Neural progenitor cell (in vitro differentiated cells): ENCODE measurements around the gene POLR1H. TPM values are rescaled to one million over a fixed set of nuclear protein-coding genes. Genes with fewer than 3 reads are reported as not detected.

Source experiments
- DNase-seq: peaks from one replicate; pipeline ENCODE4 v3.0.0-alpha.2; 2016; ENCODE audit warnings: low spot score
- H2AFZ ChIP-seq: fragments of 200-600 bp; sonication (generic); replicated peaks from 2 replicates; pipeline ENCODE4 v1.6.1; 2016; ENCODE audit warnings: antibody characterized with exemption
- H3F3A ChIP-seq: fragments of 200-600 bp; sonication (generic); 2 replicates; pipeline ENCODE4 v1.6.1; 2016; ENCODE audit warnings: antibody characterized with exemption, low read depth
- H3K27ac ChIP-seq: fragments of 200-600 bp; sonication (generic); 2 replicates; pipeline ENCODE4 v1.5.1; 2016; ENCODE audit warnings: mild to moderate bottlenecking
- H3K27me3 ChIP-seq: fragments of 200-600 bp; sonication (generic); 2 replicates; pipeline ENCODE4 v1.6.1; 2016; ENCODE audit warnings: mild to moderate bottlenecking, moderate library complexity
- H3K36me3 ChIP-seq: fragments of 200-600 bp; sonication (generic); 2 replicates; pipeline ENCODE4 v1.5.1; 2016
- H3K4me1 ChIP-seq: fragments of 200-600 bp; sonication (generic); 2 replicates; pipeline ENCODE4 v1.6.1; 2016; ENCODE audit warnings: mixed run types
- H3K4me2 ChIP-seq: fragments of 200-600 bp; sonication (generic); 2 replicates; pipeline ENCODE4 v1.6.1; 2016
- H3K4me3 ChIP-seq: fragments of 200-600 bp; sonication (generic); 2 replicates; pipeline ENCODE4 v1.5.1; 2016
- H3K79me2 ChIP-seq: fragments of 200-600 bp; sonication (generic); 2 replicates; pipeline ENCODE4 v1.6.1; 2016; ENCODE audit warnings: low read depth
- H3K9ac ChIP-seq: fragments of 200-600 bp; sonication (generic); 2 replicates; pipeline ENCODE4 v1.6.1; 2016
- H3K9me3 ChIP-seq: fragments of 200-600 bp; sonication (generic); 2 replicates; pipeline ENCODE4 v1.5.1; 2016; ENCODE audit warnings: low read depth
- H4K20me1 ChIP-seq: fragments of 200-600 bp; sonication (generic); 2 replicates; pipeline ENCODE4 v1.6.1; 2016; ENCODE audit warnings: low read depth
- H3K27ac Mint-ChIP-seq: 3 replicates; pipeline ENCODE4 v1.8.0; 2021; ENCODE audit warnings: mixed read lengths
- H3K27me3 Mint-ChIP-seq: 2 replicates; pipeline ENCODE4 v1.8.0; 2022; ENCODE audit warnings: low read depth, mild to moderate bottlenecking, inconsistent platforms, moderate library complexity, mixed read lengths; ENCODE audit not compliant: insufficient read depth
- H3K36me3 Mint-ChIP-seq: 3 replicates; pipeline ENCODE4 v1.8.0; 2021; ENCODE audit warnings: mixed read lengths
- H3K4me1 Mint-ChIP-seq: 3 replicates; pipeline ENCODE4 v1.8.0; 2021; ENCODE audit warnings: mixed read lengths
- H3K4me3 Mint-ChIP-seq: 3 replicates; pipeline ENCODE4 v1.8.0; 2021; ENCODE audit warnings: mild to moderate bottlenecking, moderate library complexity, mixed read lengths
- H3K9me3 Mint-ChIP-seq: 3 replicates; pipeline ENCODE4 v1.8.0; 2020; ENCODE audit warnings: mixed read lengths
- EZH2 ChIP-seq: fragments of 200-600 bp; sonication (generic); IDR thresholded peaks from 2 replicates; pipeline ENCODE4 v1.6.1; 2017; ENCODE audit warnings: antibody characterized with exemption, mild to moderate bottlenecking, moderate library complexity
- EZH2phosphoT487 ChIP-seq: fragments of 200-600 bp; sonication (generic); IDR thresholded peaks from 2 replicates; pipeline ENCODE4 v1.6.1; 2017; ENCODE audit warnings: antibody characterized with exemption
- total RNA-seq: library from RNA; depleted of rRNA; stranded (reverse); fragments of >200 nt; gene quantifications from 2 replicates; pipeline ENCODE4 v1.2.3, GENCODE V29; 2015; ENCODE audit warnings: low replicate concordance
- TF ChIP-seq, protein P1 (sequence below): fragments of 200-600 bp; sonication (generic); IDR thresholded peaks from 2 replicates; pipeline ENCODE4 v1.5.1; 2017; ENCODE audit warnings: antibody characterized with exemption, mild to moderate bottlenecking

Gene POLR1H
- total RNA-seq: 25.0 and 34.8 TPM in 2 replicates

GRCh38 chr6:30061092-30061857 is at the start of gene POLR1H:
POLR1H (plus strand) TSS chr6:30061265; CDS start chr6:30061525, 260 bp downstream.
- H3K4me3 Mint-ChIP-seq: peak within 1 kb of the TSS; percentile 97
- peaks cover 6% of the 10 kb centered on the region for H3K36me3 ChIP-seq
- H3K4me2 ChIP-seq: peak within 1 kb of the TSS; percentile 94
- H3K27me3 ChIP-seq: no peaks in the 10 kb centered on the region
- H3K79me2 ChIP-seq: peaks cover 23% of the 10 kb centered on the region
- no peaks in the 10 kb centered on the region for H3K9me3 Mint-ChIP-seq
- peak within 1 kb of the TSS; percentile 98 for H3K4me3 ChIP-seq
- no peaks in the 10 kb centered on the region for H3K9me3 ChIP-seq
- H3K27me3 Mint-ChIP-seq: no peaks in the 10 kb centered on the region
- no peak within 1 kb of the TSS for H3K27ac ChIP-seq
- TF ChIP-seq EZH2phosphoT487 (no peak), EZH2 (no peak)
- TF ChIP-seq, protein P1, sequence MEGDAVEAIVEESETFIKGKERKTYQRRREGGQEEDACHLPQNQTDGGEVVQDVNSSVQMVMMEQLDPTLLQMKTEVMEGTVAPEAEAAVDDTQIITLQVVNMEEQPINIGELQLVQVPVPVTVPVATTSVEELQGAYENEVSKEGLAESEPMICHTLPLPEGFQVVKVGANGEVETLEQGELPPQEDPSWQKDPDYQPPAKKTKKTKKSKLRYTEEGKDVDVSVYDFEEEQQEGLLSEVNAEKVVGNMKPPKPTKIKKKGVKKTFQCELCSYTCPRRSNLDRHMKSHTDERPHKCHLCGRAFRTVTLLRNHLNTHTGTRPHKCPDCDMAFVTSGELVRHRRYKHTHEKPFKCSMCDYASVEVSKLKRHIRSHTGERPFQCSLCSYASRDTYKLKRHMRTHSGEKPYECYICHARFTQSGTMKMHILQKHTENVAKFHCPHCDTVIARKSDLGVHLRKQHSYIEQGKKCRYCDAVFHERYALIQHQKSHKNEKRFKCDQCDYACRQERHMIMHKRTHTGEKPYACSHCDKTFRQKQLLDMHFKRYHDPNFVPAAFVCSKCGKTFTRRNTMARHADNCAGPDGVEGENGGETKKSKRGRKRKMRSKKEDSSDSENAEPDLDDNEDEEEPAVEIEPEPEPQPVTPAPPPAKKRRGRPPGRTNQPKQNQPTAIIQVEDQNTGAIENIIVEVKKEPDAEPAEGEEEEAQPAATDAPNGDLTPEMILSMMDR: no peak
- DNase-seq: peak; percentile 99
- H3K36me3 Mint-ChIP-seq: peaks cover 4% of the 10 kb centered on the region
- H3F3A ChIP-seq: peaks cover 4% of the 10 kb centered on the region
- H3K4me1 ChIP-seq: peaks cover 15% of the 10 kb centered on the region
- no peaks in the 10 kb centered on the region for H4K20me1 ChIP-seq
- peak within 1 kb of the TSS; percentile 92 for H3K9ac ChIP-seq
- H3K27ac Mint-ChIP-seq: peak within 1 kb of the TSS; percentile 88
- H2AFZ ChIP-seq: peak within 1 kb of the TSS; percentile 96
- peaks cover 24% of the 10 kb centered on the region for H3K4me1 Mint-ChIP-seq

DNA sequence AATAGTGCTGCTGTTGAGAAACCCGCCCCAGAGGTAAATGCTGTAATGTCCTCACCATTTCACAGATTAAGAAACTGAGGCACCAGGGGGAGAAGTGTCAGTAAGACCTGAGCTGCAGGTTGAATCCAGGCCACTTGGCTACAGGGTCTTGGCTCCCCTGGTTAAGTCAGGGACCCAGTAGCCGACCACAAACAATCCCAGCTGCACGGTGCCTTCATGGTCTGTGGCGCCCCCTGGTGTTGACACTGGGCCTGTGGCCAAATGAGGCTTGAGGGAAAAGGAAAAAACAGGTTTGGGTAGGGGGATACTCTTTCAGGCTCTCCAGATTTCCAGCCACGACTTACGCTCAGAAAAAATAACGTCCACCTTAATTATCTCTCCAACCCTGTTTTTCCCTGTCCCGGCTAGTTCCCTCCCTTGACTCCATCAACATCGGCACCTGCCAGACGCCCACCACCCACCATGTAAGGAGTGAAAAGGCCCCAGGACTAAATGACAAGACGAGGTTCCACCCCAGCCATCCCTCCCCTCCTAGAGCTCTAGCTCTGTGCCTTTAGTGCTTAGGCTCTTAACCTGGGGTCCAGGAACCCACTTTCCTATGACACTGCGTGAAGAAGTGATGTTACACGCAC is 47.7 kb upstream of the POLR1H start:
- no peak overlapping the region for H3K9ac ChIP-seq
- no peaks in the 10 kb centered on the region for H3K36me3 ChIP-seq
- peaks cover 12% of the 10 kb centered on the region for H3K27me3 ChIP-seq
- H3K27me3 Mint-ChIP-seq: peaks cover 7% of the 10 kb centered on the region
- H3K36me3 Mint-ChIP-seq: no peaks in the 10 kb centered on the region
- H3F3A ChIP-seq: no peaks in the 10 kb centered on the region
- H3K4me3 Mint-ChIP-seq: no peak overlapping the region
- no peaks in the 10 kb centered on the region for H3K9me3 Mint-ChIP-seq
- H2AFZ ChIP-seq: no peak overlapping the region
- no peaks in the 10 kb centered on the region for H3K9me3 ChIP-seq
- no peaks in the 10 kb centered on the region for H3K4me1 ChIP-seq
- H3K79me2 ChIP-seq: no peaks in the 10 kb centered on the region
- no peak overlapping the region for H3K4me3 ChIP-seq
- DNase-seq: peak; percentile 71
- H4K20me1 ChIP-seq: no peaks in the 10 kb centered on the region
- no peak overlapping the region for H3K27ac ChIP-seq
- no peak overlapping the region for H3K4me2 ChIP-seq
- H3K4me1 Mint-ChIP-seq: no peaks in the 10 kb centered on the region
- no peak overlapping the region for H3K27ac Mint-ChIP-seq
- TF ChIP-seq, protein P1: peak; percentile 91
- TF ChIP-seq EZH2phosphoT487: no peak

DNA sequence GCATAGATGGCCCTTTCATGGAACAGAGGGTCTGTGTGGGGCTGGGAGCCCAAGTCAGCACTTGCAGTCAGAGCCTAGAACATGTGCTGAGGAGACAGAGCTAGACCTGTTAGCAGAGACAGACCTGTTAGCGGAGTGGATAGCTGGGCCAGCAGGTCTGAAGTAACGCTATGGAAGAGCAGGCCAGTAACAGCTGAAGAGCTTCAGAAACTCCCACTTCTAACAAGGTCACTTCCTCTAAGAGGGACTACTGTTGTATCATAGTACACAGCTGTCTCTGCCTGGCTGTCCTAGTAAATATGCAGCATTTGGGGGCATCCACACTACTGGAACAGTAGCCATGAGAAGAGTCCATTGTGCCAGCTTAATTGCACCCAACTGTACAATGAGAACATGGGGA is 41.2 kb upstream of the POLR1H start:
- H3K27me3 ChIP-seq: no peaks in the 10 kb centered on the region
- no peak overlapping the region for H3K4me2 ChIP-seq
- no peak overlapping the region for H3K4me3 ChIP-seq
- DNase-seq: no peak
- no peak overlapping the region for H3K4me3 Mint-ChIP-seq
- no peaks in the 10 kb centered on the region for H3F3A ChIP-seq
- H3K36me3 ChIP-seq: no peaks in the 10 kb centered on the region
- no peaks in the 10 kb centered on the region for H3K36me3 Mint-ChIP-seq
- no peak overlapping the region for H3K9ac ChIP-seq
- H3K27ac Mint-ChIP-seq: no peak overlapping the region
- H3K27ac ChIP-seq: no peak overlapping the region
- no peak overlapping the region for H2AFZ ChIP-seq
- peaks cover 3% of the 10 kb centered on the region for H3K27me3 Mint-ChIP-seq
- no peaks in the 10 kb centered on the region for H3K4me1 ChIP-seq
- H3K9me3 ChIP-seq: no peaks in the 10 kb centered on the region
- no peaks in the 10 kb centered on the region for H3K79me2 ChIP-seq
- no peaks in the 10 kb centered on the region for H3K9me3 Mint-ChIP-seq
- no peaks in the 10 kb centered on the region for H4K20me1 ChIP-seq
- TF ChIP-seq, protein P1: no peak
- TF ChIP-seq EZH2 (no peak), EZH2phosphoT487 (no peak)
- H3K4me1 Mint-ChIP-seq: no peaks in the 10 kb centered on the region
